ENCODE results near the gene CCDC24. TPM values are rescaled to one million over a fixed set of nuclear protein-coding genes. Genes with fewer than 3 reads are reported as not detected.
A peak's percentile ranks its signal among the peaks of the same experiment; 100 is the strongest.

CCDC24 gene
- total RNA-seq, 4 donors from 2014 or later, result 3.0 to 7.3 (median 4.7) TPM

DNA sequence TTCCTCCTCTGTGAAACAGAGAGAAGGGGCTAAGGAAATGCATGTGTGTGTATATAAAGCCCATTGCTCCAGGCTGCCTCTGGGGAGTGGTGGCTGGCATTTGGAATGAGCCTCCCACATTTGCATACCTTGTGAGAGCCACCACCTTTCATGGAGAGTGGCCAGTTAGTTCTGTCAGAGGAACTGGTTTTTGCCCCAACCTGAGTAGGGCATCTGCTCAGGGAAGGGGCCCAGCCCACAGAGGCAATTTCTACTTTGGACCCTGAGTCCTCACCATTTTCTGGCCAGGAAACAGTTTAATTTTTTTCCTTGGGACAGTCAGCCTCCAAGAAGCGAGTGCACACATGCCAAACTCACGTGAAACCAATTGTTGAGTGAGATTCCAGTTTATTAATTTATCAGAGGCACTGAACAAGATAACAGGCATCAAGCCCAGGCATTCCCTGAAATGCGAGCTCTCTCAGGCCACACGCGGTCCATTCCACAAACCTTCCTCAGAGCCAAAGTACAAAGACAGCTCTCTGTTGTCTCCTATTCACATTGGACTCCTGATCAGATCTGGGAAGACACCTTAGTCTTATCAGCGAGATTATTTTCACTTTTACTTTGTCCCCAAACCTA, 40.9 kb downstream of the CCDC24 start:
- no peak for TF ChIP-seq POLR2A (IDR thresholded peaks at IDR 0.05)
- DNase-seq, result no peak
- WGBS, 2 donors, result 21 to 41% methylated on average over 6 of the region's 6 CpGs
- Histone ChIP-seq H3K36me3 (no peaks in the 10 kb centered on the region), H3K4me1 (peaks cover 31 to 89% (median 50%) of the 10 kb centered on the region in 3 donors), H3K27me3 (no peaks in the 10 kb centered on the region), H3K27ac (peak overlapping the region; percentile 93 to 99 (median 96)), H3K9me3 (no peaks in the 10 kb centered on the region), H3K4me3 (peak overlapping the region in 2 of 4 donors; percentile 93 to 96)
- intact Hi-C loops (cut with DNase I), result loop anchor here (10.0 kb wide), 1 partner anchor 87 kb away; the partner anchor contains the start of gene IPO13

DNA sequence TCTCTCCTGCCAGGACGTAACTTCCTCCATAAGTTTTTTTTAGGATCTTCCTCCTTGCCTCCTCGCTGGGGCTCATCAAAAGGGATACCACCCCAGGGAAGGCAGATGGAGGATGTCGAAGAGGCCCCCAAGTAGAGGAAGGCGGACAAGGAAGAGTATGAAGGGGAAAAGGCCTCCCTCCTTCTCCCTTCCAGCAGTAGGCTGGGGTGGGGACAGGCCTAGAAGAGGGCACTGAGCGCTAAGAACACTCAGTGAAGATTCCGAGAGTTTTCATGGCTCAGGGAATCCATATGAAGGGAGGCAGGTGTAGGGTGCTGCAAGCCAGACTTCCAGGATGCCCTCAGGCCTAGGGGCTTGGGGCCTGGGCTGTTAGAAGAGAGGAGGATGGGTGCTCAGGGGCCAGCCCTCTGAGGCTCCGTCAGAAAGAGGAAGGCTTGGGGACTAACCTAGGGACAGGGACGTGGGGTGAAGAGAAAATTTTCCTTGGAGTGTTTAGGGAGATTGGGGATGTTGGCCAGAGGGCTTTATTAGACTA, 41.7 kb downstream of the CCDC24 start:
- Histone ChIP-seq H3K9me3 (no peaks in the 10 kb centered on the region), H3K27me3 (no peaks in the 10 kb centered on the region), H3K4me3 (no peak overlapping the region), H3K27ac (peak overlapping the region; percentile 71 to 99 (median 95)), H3K36me3 (no peaks in the 10 kb centered on the region), H3K4me1 (peaks cover 23 to 80% (median 50%) of the 10 kb centered on the region in 3 donors)
- WGBS, 2 donors, result 84 to 85% methylated on average over 7 of the region's 8 CpGs
- intact Hi-C loops (cut with DNase I), result loop anchor here (10.0 kb wide), 1 partner anchor 88 kb away; the partner anchor contains the start of gene IPO13
- no peak for TF ChIP-seq POLR2A (IDR thresholded peaks at IDR 0.05)
- TF ChIP-seq, protein P1, sequence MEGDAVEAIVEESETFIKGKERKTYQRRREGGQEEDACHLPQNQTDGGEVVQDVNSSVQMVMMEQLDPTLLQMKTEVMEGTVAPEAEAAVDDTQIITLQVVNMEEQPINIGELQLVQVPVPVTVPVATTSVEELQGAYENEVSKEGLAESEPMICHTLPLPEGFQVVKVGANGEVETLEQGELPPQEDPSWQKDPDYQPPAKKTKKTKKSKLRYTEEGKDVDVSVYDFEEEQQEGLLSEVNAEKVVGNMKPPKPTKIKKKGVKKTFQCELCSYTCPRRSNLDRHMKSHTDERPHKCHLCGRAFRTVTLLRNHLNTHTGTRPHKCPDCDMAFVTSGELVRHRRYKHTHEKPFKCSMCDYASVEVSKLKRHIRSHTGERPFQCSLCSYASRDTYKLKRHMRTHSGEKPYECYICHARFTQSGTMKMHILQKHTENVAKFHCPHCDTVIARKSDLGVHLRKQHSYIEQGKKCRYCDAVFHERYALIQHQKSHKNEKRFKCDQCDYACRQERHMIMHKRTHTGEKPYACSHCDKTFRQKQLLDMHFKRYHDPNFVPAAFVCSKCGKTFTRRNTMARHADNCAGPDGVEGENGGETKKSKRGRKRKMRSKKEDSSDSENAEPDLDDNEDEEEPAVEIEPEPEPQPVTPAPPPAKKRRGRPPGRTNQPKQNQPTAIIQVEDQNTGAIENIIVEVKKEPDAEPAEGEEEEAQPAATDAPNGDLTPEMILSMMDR (IDR thresholded peaks at IDR 0.05), result no peak
- DNase-seq, result no peak

DNA sequence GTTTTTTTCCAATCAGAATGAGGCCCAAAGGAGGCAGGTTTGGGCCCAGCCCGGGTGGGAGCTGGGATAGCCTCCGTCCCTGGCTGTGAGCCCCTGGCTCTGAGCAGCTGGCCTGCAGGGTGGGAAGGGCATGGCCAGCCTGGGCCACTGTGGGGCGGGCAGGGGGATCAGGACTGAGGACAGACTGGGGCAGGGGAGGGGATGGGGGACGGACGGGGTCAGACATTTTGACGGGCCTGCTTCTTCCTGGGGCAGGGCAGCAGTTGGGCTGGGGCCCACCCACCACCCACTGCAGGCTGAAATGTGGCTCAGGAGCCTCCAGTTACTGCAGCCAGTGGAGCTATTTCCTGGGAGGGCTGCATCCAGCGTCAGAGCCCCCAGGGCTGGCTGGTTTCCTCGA, 42.4 kb downstream of the CCDC24 start:
- H3K4me3 ChIP-seq, result no peak overlapping the region
- WGBS, 2 donors, result 46 to 90% methylated on average over 2 to 3 of the region's 8 CpGs
- TF ChIP-seq POLR2A (IDR thresholded peaks at IDR 0.05), result no peak
- TF ChIP-seq, protein P1 (IDR thresholded peaks at IDR 0.05), result no peak
- H3K9me3 ChIP-seq, result no peaks in the 10 kb centered on the region
- DNase-seq, result no peak
- intact Hi-C loops (cut with DNase I), result loop anchor here (10.0 kb wide), 1 partner anchor 89 kb away; the partner anchor contains the start of gene IPO13
- H3K4me1 ChIP-seq, result peaks cover 18 to 74% (median 44%) of the 10 kb centered on the region in 3 donors
- peak overlapping the region in 3 of 4 donors; percentile 14 to 99 (median 71) for H3K27ac ChIP-seq
- no peaks in the 10 kb centered on the region for H3K27me3 ChIP-seq
- no peaks in the 10 kb centered on the region for H3K36me3 ChIP-seq

DNA sequence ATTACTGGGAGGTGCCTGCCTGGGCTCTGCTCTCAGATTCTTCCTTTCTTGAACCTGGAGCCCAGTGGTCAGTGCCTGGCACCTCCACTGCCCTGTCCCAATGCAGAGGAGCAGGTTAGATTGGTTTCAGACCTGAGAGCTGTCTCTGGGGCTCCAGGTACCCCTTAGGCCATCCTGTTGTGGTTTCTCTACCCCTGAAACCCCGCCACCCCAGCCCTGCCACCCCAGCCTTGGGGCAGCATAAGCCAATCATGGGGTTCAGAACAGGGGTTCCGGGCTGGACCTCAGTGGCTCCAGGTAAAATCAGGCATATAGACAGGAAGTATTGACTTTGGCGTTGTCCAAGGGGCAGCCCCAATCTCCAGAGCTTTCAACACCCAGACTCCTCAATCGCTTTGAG, 43.0 kb downstream of the CCDC24 start:
- 100% methylated on average over 1 to 3 of the region's 4 CpGs for WGBS, 2 donors
- Histone ChIP-seq H3K4me3 (no peak overlapping the region), H3K36me3 (no peaks in the 10 kb centered on the region), H3K4me1 (peaks cover 11 to 67% (median 38%) of the 10 kb centered on the region in 3 donors), H3K9me3 (no peaks in the 10 kb centered on the region), H3K27ac (peak overlapping the region in 3 of 4 donors; percentile 71 to 99 (median 71)), H3K27me3 (no peaks in the 10 kb centered on the region)
- no peak for DNase-seq
- intact Hi-C loops (cut with DNase I), result loop anchor here (10.0 kb wide), 1 partner anchor 90 kb away; the partner anchor contains the start of gene IPO13
- TF ChIP-seq, protein P1 (IDR thresholded peaks at IDR 0.05), result no peak
- TF ChIP-seq POLR2A (IDR thresholded peaks at IDR 0.05), result no peak

DNA sequence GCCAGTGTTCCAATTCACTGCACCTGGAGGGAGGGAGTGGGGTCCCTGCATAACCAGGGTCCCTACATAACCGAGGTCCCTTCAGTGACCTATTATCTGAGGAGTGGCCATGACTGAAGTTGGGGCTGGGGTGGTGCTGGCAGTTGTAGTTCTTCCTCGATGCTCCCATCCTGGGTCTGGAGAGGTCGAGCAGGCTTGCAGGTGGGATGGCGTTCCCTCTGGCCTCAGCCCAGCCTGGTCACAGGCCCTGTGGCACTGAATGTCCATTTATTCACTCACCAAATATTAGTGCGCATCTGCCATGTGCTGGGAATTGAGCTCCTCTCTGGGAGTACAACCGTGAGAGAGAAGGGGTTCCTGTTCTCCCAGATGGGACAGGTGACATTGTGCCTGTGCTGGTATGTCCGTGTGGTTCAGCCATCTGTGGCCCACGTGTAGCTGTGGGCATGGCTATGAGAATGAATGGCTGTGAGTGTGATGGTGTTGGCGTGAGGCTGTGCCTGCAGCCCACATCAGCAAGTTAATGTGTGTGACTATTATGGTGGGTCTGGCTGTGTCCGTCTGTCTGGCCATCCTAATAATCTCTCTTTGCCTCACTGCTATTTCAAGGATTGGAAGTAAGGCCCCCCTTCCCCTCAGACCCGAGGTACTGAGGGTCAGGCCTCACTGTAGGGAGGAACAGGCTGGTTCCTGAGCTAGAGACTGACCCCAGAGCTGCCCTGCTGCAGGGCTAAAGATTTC, 43.7 kb downstream of the CCDC24 start:
- H3K27me3 ChIP-seq, result no peaks in the 10 kb centered on the region
- 82 to 94% methylated on average over 4 to 5 of the region's 11 CpGs for WGBS, 2 donors

More for the DNA sequence above, 43.7 kb downstream of the CCDC24 start:
- Histone ChIP-seq H3K36me3 (no peaks in the 10 kb centered on the region), H3K9me3 (no peaks in the 10 kb centered on the region), H3K27ac (peak overlapping the region; percentile 26 to 71 (median 62)), H3K4me3 (no peak overlapping the region), H3K4me1 (peaks cover 9 to 63% (median 35%) of the 10 kb centered on the region in 3 donors)
- intact Hi-C loops (cut with DNase I), result loop anchor here (5.0 to 10.0 kb wide), 2 partner anchors 33 to 90 kb away; partner anchors contain the start of gene IPO13
- TF ChIP-seq, protein P1 (IDR thresholded peaks at IDR 0.05), result no peak
- TF ChIP-seq POLR2A (IDR thresholded peaks at IDR 0.05), result no peak
- no peak for DNase-seq
